GM21447 (cell line): ENCODE data around the gene EXOSC2.
"Not testable (repeated sequence)": the region's sequence is repeated elsewhere in the genome, so short reads cannot be mapped to it uniquely, and the experiment has no call there.

ENCODE experiments used
- ATAC-seq: cut with Tn5 transposase; IDR thresholded peaks from one replicate; pipeline ENCODE4 v1.9.1; 2021; ENCODE audit not compliant: unreplicated experiment

Gene EXOSC2

GRCh38 chr9:130666393-130667119, 27.0 kb upstream of the EXOSC2 start:
- ATAC-seq, result no peak

- no peak for ATAC-seq
These were observed 26.5 kb upstream of the EXOSC2 start for GRCh38 chr9:130667120-130667435.

- ATAC-seq, result no peak
These were observed 25.4 kb upstream of the EXOSC2 start for GRCh38 chr9:130668196-130668595.

- no peak for ATAC-seq
These were observed 24.9 kb upstream of the EXOSC2 start for GRCh38 chr9:130668659-130669058.

- ATAC-seq, result no peak
These were observed 23.6 kb upstream of the EXOSC2 start for GRCh38 chr9:130669965-130670364.

GRCh38 chr9:130670644-130671043, 22.9 kb upstream of the EXOSC2 start:
- ATAC-seq, result no peak

- ATAC-seq, result no peak
These were observed 21.1 kb upstream of the EXOSC2 start for GRCh38 chr9:130672466-130672865.

GRCh38 chr9:130672933-130673615, 20.5 kb upstream of the EXOSC2 start:
- no peak for ATAC-seq

- ATAC-seq, result no peak
These were observed 18.2 kb upstream of the EXOSC2 start for GRCh38 chr9:130675396-130675795.

- no peak for ATAC-seq
These were observed 16.3 kb upstream of the EXOSC2 start for GRCh38 chr9:130677252-130677651.

GRCh38 chr9:130680836-130681768, 12.5 kb upstream of the EXOSC2 start:
- ATAC-seq, result no peak

GRCh38 chr9:130681769-130682420, 11.7 kb upstream of the EXOSC2 start:
- no peak for ATAC-seq

- no peak for ATAC-seq
These were observed 11.0 kb upstream of the EXOSC2 start for GRCh38 chr9:130682421-130683121.

GRCh38 chr9:130685104-130685503, 8.5 kb upstream of the EXOSC2 start:
- no peak for ATAC-seq

- not testable (repeated sequence) for ATAC-seq
These were observed 7.6 kb upstream of the EXOSC2 start for GRCh38 chr9:130685945-130686344.

GRCh38 chr9:130687615-130688014, 6.0 kb upstream of the EXOSC2 start:
- ATAC-seq, result no peak

GRCh38 chr9:130688072-130688471, 5.5 kb upstream of the EXOSC2 start:
- no peak for ATAC-seq

- ATAC-seq, result no peak
These were observed 4.0 kb upstream of the EXOSC2 start for GRCh38 chr9:130689572-130689936.

- no peak for ATAC-seq
These were observed 3.5 kb upstream of the EXOSC2 start for GRCh38 chr9:130689937-130690700.

- no peak for ATAC-seq
These were observed 1.3 kb upstream of the EXOSC2 start for GRCh38 chr9:130692321-130692720.
